Activated CD8-positive, alpha-beta memory T cell treated with anti-CD3 and anti-CD28 coated beads, Interleukin-2, amount 50 U/mL, for 1 hour (primary cell): ENCODE data around the gene RDH14.

Source experiments
- DNase-seq: peaks from one replicate; pipeline ENCODE4 v3.0.0-alpha.2; 2020; ENCODE audit errors: extremely low read depth

Gene RDH14, protein sequence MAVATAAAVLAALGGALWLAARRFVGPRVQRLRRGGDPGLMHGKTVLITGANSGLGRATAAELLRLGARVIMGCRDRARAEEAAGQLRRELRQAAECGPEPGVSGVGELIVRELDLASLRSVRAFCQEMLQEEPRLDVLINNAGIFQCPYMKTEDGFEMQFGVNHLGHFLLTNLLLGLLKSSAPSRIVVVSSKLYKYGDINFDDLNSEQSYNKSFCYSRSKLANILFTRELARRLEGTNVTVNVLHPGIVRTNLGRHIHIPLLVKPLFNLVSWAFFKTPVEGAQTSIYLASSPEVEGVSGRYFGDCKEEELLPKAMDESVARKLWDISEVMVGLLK

DNA sequence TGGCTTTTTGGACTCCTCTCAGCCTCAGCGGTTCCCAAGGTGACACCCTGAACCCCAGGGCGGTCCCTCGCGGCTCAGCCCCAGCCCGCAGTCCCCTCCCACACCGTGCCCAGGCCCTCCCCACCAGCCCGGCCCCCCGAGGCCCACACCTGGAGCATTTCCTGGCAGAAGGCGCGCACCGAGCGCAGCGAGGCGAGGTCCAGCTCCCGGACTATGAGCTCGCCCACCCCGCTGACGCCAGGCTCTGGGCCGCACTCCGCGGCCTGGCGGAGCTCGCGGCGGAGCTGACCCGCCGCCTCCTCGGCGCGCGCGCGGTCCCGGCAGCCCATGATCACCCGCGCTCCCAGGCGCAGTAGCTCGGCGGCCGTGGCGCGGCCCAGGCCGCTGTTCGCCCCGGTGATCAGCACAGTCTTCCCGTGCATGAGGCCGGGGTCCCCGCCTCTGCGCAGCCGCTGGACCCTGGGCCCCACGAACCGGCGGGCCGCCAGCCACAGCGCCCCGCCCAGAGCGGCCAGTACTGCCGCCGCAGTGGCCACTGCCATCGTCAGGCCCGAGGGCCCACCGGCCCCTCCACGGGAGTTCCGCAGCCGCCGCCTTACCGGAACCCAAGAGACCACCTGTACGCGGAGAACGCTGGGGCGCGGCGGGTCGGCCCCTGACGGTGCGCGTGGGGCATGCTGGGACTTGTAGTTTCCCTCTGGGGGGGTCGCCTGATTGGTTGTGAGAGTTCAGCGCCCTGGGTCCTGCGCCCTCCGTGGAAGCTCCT lies at the start of gene RDH14:
TSS of gene RDH14 (minus strand) at position 623 of the 766 bp plus-strand sequence. CDS start at position 542, 81 bp downstream.
- DNase-seq: peak; percentile 78

DNA sequence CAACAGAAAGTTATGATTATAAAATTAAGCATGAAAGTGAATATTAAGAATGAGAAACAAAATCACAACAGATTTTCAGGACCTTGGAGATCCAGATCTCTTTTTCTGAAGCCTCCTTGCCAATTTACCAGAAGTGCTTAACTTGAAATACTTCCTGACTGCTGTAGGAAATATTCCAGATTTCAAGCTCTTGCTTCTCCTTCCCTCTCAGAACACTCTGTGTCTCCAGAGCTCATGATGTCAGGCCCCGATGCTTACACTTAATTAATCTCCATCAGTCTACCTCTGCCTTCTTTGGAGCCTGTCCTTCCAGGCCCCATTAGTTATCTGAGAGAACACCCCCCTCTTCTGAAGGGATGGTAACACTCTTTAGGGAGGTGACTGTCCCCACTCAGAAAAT lies 49.6 kb upstream of the RDH14 start:
- DNase-seq: no peak

DNA sequence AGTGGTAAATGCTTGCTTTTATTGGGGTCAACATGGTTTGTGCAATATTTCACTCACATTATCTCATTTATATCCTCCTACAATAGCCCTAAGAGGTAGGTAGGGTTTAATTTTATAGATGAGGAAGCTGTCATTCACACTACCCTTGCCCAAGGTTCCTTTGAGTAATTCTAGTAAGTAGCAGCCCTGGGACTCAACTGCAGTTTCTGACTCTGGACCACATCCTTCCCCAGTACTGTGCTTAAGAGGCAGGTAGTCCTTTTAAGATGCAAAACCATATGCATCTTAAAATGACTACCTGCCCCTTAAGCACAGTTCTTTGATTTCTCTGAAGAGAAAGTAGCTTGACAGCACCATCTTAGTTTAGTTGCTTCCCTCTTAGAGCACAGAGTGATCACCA lies 44.7 kb upstream of the RDH14 start:
- no peak for DNase-seq

DNA sequence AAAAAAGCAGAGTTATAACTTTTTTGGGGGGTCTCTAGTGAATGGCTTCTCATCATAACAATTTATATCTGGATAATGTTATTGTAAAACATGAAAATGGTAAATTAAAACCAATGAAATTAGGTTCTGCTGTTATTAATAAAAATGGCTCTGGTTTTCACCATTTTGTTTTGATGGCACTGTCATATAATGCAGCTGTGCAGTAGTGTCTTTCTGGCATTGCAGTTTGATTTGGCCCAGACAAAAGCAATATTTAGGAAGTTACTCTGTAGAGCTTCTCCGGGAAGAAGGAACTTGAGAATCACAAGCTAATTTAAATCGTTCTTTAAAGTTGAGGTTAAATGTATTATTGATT lies 44.1 kb upstream of the RDH14 start:
- no peak for DNase-seq

DNA sequence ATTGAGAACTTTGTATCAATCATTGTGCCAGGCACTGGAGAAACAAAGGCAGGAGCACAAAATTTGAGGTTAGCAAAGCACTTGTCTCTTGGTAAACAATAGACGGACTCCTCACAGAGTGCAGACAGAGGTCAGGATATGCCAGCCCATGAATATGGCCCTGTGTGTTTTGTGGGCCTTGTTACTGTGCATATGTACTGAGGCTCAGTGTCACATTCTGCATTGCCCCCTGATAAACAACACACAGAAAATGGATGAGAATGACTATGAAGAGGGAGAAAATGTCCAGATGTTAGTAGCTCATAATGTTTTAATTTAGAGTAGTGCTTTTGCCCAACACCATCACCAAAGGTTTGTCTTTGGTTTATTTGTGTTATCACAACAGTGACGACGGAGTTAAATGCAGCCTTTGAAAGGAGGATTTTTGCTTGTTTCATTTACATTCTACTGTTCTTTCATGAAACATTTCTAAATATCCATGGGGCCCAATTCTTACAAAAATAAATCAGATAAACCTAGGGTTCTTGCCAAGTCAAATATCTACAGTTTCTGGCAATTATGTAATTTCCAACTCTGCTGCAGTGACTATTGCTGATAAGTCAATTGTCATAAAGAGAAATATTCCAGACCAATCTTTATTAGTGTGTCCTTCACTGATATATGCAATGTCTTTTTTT lies 43.5 kb upstream of the RDH14 start:
- DNase-seq: no peak

DNA sequence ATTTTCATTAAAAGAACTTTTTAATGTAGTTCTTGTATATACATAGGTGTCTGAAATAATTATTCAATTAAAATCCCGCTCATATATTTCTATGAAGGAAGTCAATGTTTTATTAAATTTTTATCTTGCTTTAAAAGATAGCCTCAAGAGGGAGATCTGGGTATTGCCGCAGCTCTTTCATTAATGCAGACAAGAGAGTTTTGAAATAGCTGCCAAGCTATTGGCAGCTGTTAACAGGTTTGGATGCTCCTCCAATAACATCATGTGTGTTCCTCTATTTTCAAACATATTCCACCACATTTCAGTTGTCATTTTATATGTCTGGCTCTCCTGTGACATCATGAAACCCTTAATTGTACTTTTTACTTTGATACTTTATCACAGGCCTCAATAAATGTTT lies 41.8 kb upstream of the RDH14 start:
- DNase-seq: no peak

DNA sequence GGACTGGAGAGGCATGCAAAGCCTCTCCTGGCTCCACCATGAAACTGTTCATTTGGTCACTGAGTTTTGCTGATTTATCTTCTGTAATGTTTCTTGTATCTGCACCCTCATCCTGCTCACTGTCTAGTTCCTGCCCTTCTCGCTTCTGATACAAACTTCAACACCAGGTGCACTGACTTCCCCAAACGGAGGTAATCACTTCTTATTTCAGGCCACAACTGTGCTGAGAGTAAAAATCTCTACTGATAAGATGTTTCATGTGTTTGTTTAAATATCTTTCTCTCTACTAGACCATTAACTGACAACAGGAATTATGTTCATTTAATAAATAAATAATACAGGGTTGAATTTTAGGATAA lies 39.8 kb upstream of the RDH14 start:
- DNase-seq: no peak

DNA sequence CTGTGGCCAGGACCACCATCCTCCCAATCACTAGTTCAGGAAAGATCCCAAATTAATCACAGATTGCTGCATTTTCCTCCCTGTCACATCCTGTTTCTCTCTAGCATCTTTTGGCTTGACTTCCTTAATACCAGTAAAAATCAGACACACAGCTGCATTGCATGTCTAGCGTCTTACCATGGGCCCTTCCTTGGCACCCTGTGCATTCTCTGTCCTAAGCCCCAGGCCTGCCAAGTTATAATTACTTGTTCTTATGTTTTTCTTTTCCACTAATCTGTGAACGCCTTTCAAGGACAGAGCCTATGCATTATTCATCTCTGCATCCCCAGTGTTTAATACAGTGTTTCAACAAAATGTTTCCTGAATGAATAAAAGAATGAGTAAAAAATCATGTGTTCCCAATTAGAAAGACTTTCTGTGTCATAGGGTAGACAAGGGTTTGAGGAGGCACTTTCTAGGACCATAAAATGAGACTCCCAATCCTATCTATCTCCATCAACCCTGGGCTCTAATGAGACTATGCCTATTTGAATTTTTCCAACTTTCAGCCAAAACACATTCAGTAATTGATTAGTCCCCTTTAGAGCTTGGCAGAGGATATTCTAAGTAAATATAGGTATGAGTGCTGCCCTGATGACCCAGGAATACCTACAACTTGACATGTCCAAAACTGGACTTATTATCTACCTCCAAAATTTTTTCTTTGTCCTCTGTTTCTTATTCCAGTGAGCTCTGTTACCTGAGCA lies 39.2 kb upstream of the RDH14 start:
- no peak for DNase-seq

DNA sequence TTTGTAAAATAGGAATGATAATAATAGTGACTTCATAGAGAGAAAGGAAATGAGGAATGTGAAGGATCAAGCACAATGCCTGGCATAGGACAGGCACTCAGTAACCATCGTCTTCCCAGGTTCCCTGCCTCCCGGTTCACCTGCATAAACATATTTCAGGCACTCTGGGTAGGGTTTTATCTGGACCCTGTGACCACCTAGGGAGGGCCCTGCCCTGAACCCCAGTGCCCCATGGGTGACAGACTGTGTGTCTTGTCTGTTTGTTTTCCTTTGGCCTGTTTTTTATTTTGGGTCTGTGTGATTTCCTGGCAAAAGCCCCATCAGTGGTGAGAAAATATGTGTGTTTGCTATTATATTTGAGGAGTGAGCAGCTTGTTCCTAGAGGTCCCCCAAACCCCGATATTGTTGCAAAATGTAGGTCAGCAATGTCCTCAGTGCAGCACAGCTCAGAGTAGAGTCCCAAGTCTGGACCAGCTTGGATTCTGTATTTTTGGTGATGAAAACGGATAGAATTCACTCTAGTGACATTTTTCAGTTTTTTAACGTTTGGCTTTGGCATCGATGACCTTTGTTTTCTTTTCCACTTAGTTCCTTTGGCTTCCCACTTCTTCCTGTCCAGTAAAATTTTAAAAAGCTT lies 38.5 kb upstream of the RDH14 start:
- DNase-seq: no peak

DNA sequence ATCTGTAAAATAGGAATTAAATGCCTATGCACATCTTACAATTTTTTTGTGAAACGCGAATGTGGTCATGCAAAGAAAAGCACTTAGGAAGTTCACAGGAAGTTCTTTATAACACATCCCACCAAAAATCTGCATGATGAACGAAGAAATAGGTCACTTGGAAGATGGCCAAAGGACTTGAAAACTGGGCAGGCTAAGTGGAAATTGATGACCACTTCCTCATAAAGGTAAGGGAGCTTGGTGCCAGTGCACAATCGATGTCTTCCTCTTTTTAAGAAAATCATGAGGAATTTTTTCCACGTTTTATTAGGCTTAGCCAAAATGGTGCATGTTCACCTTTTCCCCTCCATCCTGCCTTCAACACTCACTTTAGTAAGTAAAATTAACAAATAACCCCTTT lies 37.2 kb upstream of the RDH14 start:
- DNase-seq: no peak

DNA sequence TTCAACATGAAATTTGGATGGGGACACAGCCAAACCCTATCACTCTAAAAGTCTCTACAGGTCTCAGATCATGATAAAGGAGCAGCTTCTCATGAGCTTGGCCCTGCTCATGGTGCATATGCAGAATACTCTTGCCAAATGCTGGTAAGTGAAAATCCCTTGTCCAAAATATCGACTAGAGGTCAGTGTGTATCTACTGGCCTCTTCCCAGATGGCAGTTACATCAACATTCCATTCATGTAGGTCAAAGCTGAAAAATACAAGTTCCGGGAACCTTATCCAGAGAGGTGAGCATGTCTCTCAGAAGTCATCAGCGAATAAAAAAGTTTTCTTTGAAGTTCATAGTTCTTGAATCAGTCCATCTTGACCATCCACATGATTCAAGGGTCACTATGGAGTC lies 36.5 kb upstream of the RDH14 start:
- DNase-seq: no peak

DNA sequence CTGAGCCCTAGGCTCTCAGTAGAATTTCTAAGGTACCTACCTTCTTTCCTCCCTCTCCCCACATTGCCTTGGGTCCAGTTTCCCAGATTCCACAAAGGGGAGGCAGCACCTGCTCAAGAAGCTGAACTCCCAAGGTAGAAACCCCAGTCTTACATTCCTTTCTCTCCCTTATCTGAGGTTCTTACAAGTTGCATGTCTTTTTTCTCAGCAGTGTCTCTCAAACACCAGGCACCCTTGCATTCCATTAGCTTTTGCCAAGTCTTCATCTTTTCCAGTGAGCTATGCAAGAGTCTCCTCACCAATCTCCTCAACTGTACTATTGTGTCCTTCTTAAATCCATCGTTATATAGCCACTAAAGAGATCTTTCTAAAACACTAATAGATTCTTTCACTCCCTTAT lies 33.0 kb upstream of the RDH14 start:
- no peak for DNase-seq

DNA sequence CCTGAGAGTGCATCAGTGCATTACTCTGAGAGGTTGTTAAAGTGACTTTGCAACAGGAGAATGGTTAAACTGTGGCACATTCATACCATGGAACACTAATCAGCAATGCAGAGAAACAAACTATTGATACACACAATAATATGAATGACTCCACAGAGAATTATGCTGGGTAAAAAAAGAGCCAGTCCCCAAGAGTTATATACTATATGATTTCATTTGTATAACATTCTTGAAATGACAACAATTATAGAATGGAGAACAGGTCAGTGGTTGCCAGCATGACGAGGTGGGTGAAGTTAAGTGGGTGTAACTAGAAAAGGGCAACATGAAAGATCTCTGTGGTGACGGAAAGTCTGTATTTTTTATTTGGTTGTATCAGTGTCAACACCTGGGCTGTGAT lies 31.9 kb upstream of the RDH14 start:
- no peak for DNase-seq

DNA sequence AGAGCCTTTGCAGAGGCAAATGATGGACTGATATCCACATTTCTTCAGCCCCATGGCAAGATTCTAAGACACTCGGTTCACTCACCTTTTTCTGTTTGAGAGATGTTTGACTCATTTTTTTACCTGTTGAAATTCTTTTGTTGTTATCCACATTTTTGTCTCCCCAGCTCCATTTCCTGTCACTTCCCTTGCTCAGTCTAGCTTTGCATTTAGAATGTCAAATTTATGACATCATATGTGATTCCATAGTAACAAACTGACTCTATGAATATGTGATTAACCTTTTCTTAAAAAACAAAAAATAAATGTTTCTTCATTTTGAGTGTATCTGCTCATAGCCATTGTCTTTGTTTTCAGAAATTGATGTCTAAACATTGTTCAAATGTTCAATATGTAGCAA lies 28.9 kb upstream of the RDH14 start, which contains the start of gene NT5C1B:
TSS of gene NT5C1B (minus strand) at position 216 of the 400 bp plus-strand sequence. CDS start at position 115, 101 bp downstream.
- no peak for DNase-seq

DNA sequence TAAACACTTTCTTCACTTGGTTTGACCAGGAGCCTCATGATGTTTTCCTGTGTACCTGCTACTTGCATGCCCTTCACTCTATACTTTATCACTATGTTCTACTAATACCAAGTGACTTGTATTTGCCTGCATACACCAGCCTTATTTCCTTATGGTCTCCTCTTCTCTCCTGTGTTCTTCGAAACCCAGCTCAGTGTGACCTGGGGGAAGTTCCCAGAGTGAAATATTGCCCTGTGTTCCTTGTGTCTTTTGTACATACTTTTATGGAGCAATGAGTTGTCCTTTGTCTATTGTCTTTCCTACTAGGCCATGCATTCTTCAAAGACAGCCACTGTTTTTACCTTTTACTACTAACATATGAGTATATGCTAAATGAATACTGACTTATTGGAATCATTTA lies 28.3 kb upstream of the RDH14 start:
- no peak for DNase-seq

DNA sequence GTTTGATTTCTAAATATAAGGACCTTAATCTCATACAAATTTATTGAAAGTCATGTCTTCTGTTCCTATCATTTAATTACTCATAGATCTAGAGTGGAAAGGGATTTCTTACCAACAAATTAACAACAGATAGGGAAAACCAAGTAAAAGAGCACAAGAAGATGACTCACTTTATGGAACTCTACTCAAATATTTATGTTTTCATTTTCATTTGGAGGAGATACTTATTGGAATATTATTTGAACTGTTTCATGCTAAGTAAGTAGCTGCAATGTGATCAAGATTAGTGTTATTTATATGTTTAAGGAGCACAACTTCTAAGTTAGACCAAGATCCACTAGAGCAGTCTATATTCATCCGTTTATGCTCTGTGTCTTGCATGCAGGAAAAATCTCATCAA lies 27.6 kb upstream of the RDH14 start:
- DNase-seq: no peak

DNA sequence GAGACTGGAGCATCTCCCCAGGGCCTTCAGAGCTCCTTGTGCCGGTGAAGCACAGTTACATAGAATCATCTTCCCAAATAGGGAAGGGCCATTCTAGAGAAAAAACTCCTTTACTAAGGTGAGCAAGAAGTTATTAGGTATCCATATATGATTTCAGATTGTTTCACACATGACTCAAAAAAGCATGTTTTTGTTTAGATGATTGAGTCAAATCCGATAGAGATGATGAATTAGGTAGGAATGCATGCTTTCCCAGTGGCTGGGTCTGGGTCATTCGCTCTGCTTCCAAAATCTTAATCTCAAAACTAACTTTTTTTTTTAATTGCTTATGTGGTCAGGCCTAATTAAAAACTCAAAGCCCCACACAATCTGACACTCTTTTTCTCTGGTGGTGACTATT lies 25.1 kb upstream of the RDH14 start:
- no peak for DNase-seq

DNA sequence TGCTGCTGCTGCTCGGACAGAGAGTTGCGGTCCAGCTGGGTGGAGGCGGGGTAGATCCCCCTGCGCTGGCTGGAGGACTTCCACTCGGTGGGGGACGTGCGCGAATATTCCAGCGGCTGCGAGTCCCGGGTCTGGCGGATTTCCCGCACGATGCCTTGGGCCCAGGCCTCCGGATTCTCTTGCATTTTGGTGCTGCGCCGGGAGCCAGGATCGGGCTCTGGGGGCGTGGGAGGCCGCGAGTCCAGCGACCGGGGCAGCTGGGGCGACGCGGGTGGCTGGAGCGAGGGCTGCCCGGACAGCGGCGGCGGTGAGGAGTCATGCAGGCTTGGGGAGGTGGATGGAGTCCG lies 24.1 kb upstream of the RDH14 start:
- no peak for DNase-seq

DNA sequence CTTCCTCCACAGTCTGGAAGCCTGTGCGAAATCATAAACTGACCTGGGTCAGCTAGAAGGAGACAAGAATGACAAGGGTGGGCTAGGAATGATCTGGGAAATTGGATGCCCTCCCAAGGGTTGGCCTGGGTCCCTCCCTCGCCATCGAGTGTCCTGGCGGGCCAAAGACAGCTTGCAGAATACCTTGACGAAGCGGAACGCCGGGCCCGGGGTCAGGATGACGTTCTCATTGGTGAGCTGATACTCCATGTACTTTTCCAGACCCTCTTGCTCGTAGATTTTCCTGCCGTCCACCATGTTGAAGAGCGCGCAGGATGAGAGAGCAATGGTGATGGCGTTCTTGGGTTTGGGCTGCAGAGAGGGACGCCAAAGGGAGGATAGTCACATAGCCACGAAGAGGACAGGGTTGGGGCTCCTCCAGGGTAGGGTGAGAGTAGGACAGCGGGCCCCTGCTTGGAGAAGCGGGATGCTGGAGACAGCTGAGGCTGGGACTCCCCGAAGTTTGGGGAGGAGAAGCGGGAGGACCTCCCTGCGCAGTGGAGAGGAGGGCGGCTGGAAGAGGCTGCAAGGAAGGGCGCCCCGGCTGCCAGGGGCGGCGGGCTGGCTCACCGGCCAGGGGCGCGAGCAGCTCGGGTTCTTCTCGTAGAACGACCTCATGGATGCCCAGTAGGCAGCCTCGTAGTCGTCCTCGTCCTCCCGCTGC lies 23.6 kb upstream of the RDH14 start:
- DNase-seq: no peak

DNA sequence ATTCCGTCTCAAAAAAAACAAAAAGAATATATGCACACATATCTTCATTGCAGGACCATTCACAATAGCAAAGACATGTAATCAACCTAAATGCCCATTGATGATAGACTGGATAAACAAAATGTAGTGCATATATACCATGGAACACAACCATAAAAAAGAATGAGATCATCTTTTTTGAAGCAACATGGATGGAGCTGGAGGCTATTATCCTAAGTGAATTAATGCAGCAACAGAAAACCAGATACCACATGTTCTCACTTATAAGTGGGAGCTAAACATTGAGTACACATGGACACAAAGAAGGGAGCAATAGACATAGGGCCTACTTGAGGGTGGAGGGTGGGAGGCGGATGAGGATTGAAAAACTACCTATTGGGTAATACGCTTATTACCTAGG lies 20.2 kb upstream of the RDH14 start:
- DNase-seq: no peak

DNA sequence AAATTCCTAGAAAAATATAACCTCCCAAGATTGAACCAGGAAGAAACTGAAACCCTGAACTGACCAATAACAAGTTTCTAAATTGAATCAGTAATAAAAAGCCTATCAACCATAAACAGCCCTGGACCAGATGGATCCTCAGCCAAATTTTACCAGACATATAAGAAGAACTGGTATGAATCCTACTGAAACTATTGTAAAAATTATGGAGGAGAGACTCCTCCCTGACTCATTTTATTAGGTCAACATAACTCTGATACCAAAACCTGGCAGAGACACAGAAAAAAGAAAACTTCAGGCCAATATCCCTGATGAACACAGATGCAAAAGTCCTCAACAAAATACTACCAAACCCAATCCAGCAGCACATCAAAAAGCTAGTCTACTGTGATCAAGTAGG lies 17.6 kb upstream of the RDH14 start:
- DNase-seq: no peak
